ENCODE data around the gene LCN15. TPM values are rescaled to one million over a fixed set of nuclear protein-coding genes. Genes with fewer than 3 reads are reported as not detected.

LCN15 gene
- total and polyA plus RNA-seq, 2 of the 13 experiments (the other 11 are each of a cell fraction or from before 2014, with no cell fraction given) = 1.3 to 53.7 TPM

- no peak for TF ChIP-seq SRY (CRISPR knock-in tag; IDR thresholded peaks at IDR 0.05)
- no peak for TF ChIP-seq ZNF496 (CRISPR knock-in tag; IDR thresholded peaks at IDR 0.05; ENCODE audit: insufficient replicate concordance)
- no peak for TF ChIP-seq CREB1 (IDR thresholded peaks at IDR 0.05)
- no peak for TF ChIP-seq CREB1 (CRISPR knock-in tag; IDR thresholded peaks at IDR 0.05)
- no peak for TF ChIP-seq ZSCAN22 (CRISPR knock-in tag; IDR thresholded peaks at IDR 0.05)
- TF ChIP-seq HOXA3 (CRISPR knock-in tag; IDR thresholded peaks at IDR 0.05) = no peak
- no peak for TF ChIP-seq MXI1 (IDR thresholded peaks at IDR 0.05; ENCODE audit: borderline replicate concordance, low read depth, low read length)
- TF ChIP-seq PHF20 (CRISPR knock-in tag; IDR thresholded peaks at IDR 0.05) = no peak
- no peak for TF ChIP-seq ZNF7 (CRISPR knock-in tag; IDR thresholded peaks at IDR 0.05)
- TF ChIP-seq, protein P1, sequence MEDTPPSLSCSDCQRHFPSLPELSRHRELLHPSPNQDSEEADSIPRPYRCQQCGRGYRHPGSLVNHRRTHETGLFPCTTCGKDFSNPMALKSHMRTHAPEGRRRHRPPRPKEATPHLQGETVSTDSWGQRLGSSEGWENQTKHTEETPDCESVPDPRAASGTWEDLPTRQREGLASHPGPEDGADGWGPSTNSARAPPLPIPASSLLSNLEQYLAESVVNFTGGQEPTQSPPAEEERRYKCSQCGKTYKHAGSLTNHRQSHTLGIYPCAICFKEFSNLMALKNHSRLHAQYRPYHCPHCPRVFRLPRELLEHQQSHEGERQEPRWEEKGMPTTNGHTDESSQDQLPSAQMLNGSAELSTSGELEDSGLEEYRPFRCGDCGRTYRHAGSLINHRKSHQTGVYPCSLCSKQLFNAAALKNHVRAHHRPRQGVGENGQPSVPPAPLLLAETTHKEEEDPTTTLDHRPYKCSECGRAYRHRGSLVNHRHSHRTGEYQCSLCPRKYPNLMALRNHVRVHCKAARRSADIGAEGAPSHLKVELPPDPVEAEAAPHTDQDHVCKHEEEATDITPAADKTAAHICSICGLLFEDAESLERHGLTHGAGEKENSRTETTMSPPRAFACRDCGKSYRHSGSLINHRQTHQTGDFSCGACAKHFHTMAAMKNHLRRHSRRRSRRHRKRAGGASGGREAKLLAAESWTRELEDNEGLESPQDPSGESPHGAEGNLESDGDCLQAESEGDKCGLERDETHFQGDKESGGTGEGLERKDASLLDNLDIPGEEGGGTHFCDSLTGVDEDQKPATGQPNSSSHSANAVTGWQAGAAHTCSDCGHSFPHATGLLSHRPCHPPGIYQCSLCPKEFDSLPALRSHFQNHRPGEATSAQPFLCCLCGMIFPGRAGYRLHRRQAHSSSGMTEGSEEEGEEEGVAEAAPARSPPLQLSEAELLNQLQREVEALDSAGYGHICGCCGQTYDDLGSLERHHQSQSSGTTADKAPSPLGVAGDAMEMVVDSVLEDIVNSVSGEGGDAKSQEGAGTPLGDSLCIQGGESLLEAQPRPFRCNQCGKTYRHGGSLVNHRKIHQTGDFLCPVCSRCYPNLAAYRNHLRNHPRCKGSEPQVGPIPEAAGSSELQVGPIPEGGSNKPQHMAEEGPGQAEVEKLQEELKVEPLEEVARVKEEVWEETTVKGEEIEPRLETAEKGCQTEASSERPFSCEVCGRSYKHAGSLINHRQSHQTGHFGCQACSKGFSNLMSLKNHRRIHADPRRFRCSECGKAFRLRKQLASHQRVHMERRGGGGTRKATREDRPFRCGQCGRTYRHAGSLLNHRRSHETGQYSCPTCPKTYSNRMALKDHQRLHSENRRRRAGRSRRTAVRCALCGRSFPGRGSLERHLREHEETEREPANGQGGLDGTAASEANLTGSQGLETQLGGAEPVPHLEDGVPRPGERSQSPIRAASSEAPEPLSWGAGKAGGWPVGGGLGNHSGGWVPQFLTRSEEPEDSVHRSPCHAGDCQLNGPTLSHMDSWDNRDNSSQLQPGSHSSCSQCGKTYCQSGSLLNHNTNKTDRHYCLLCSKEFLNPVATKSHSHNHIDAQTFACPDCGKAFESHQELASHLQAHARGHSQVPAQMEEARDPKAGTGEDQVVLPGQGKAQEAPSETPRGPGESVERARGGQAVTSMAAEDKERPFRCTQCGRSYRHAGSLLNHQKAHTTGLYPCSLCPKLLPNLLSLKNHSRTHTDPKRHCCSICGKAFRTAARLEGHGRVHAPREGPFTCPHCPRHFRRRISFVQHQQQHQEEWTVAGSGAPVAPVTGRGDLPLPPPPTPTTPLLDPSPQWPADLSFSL (CRISPR knock-in tag; IDR thresholded peaks at IDR 0.05) = no peak
- TF ChIP-seq NCOR1 (IDR thresholded peaks at IDR 0.05; ENCODE audit: borderline replicate concordance, low read length) = no peak
- peak; percentile 50; the same call in 1 of the 2 replicates for TF ChIP-seq ZNF784 (CRISPR knock-in tag; IDR thresholded peaks at IDR 0.05; ENCODE audit: borderline replicate concordance)
- TF ChIP-seq ATM (IDR thresholded peaks at IDR 0.05; ENCODE audit: borderline replicate concordance) = no peak
- TF ChIP-seq ZNF333 (CRISPR knock-in tag; IDR thresholded peaks at IDR 0.05; ENCODE audit: borderline replicate concordance) = peak; percentile 61; the same call in 1 of the 2 replicates
- no peak for TF ChIP-seq MAF1 (CRISPR knock-in tag; IDR thresholded peaks at IDR 0.05; ENCODE audit: borderline replicate concordance)
- TF ChIP-seq GLI4 (CRISPR knock-in tag; IDR thresholded peaks at IDR 0.05; ENCODE audit: borderline replicate concordance) = no peak
- TF ChIP-seq ZNF782 (CRISPR knock-in tag; IDR thresholded peaks at IDR 0.05; ENCODE audit: borderline replicate concordance) = no peak
- TF ChIP-seq EZH2 (conservative IDR thresholded peaks at IDR 0.05; ENCODE audit: low read depth, low read length) = no peak
- TF ChIP-seq, protein P2, sequence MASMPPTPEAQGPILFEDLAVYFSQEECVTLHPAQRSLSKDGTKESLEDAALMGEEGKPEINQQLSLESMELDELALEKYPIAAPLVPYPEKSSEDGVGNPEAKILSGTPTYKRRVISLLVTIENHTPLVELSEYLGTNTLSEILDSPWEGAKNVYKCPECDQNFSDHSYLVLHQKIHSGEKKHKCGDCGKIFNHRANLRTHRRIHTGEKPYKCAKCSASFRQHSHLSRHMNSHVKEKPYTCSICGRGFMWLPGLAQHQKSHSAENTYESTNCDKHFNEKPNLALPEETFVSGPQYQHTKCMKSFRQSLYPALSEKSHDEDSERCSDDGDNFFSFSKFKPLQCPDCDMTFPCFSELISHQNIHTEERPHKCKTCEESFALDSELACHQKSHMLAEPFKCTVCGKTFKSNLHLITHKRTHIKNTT (CRISPR knock-in tag; IDR thresholded peaks at IDR 0.05) = no peak
Observed at GRCh38 chr9:136804509-136805206, 40.3 kb upstream of the LCN15 start (continued).
